Hematopoietic multipotent progenitor cell treated with erythropoietin and hydrocortisone succinate and interleukin-3 and kit ligand, for 8 days (in vitro differentiated cells): ENCODE measurements around the gene PLK5.
"Not testable (repeated sequence)": the region's sequence is repeated elsewhere in the genome, so short reads cannot be mapped to it uniquely, and the experiment has no call there.

Experiments used
- DNase-seq: peaks from one replicate; pipeline ENCODE4 v3.0.0-alpha.2; 2015

The PLK5 gene

GRCh38 chr19:1526979-1527649, 3.2 kb downstream of the PLK5 start:
- DNase-seq, result no peak

DNA sequence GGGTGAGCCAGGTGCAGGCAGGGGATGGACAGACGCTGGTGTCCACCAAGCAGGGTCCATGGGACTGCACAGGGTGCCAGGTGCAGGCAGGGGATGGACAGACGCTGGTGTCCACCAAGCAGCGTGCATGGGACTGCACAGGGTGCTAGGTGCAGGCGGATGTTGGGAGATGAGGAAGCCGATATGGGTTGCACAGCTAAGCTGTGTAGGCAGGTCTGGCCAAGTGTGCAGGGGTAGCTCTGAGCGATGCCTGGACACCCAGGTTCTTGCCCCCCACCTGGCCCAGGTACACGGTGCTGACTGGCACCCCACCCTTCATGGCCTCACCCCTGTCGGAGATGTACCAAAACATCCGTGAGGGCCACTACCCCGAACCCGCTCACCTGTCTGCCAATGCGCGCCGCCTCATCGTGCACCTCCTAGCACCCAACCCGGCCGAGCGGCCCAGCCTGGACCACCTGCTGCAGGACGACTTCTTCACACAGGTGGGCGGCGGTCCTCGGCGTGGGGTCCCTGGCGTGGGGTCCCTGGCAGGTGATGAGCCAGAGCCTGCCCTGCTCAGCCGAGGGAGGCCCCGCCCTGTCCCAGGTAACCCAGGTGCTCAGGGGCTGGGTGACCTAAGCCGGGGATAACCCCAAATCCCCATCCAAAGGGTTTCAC, 3.9 kb downstream of the PLK5 start:
- DNase-seq, result no peak

DNA sequence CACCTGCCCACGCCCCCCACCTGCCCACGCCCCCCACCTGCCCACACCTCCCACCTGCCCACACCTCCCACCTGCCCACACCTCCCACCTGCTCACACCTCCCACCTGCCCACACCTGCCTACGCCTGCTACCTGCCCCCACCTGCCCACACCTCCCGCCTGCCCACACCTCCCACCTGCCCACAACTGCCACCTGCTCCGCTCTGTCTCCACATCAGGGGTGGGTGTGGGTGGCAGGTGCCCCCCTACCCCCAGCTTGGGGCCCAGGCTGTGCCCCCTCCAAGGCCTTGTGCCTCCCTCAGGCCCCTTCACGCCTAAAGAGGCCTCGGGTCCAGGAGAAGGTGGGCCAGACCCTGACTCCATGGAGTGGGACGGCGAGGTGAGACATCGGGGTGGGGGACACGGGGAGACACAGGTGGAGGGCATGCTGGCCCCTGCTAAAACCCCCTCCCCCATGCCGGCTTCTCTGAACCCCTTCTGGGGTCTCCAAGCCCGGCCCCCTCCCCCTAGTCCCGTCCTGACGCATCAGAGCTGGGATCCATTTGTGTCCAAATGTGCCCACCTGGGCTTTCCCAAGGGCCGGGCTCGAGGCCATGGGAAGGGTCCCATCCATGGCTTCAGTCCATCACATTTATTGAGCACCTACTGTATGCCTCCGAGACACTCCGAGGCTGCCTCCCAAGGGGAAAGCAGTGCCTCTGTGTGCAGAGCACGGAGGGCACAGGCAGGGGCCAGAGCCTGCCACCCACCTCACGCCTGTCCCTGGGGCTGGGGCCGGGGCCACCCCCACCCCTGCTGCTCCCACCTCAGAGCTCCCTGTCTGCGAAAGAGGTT, 4.9 kb downstream of the PLK5 start:
- DNase-seq, result no peak

DNA sequence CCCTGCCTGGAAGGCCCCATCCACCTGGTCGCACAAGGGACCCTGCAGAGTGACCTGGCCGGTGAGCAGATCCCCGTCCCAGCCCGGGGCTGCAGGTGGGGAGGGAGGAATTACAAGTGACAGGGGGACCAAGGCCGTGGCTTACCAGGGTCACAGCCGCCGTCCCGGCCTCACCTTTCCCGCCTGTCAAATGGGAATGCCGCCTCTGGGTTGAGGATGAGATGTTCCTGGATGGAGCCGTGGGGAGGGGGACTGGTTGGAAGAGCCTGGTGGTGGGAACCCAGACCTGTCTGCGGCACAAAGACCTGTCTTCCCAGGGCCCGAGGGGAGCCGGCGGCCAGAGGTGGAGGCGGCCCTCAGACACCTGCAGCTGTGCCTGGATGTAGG, 5.5 kb downstream of the PLK5 start:
- no peak for DNase-seq

GRCh38 chr19:1530856-1531255, 7.0 kb downstream of the PLK5 start:
- not testable (repeated sequence) for DNase-seq

- DNase-seq, result no peak
Measured at GRCh38 chr19:1531587-1531986, 7.7 kb downstream of the PLK5 start.

DNA sequence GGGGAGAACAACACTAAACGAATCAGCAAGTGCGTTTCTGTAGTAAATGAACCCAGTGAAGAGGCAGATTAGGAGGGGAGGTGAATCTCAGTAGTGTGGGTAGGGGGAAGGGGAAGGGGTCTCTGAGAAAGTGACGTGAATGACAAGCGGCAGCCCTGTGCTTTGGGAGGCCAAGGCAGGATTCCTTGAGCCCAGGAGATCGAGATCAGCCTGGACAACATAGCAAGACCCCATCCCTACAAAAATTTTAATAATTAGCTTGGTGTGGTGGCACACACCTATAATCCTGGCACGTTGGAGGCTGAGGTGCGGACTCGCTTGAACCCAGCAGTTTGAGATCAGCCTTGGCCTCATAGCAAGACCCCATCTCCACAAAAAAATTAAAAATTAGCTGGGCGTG, 8.1 kb downstream of the PLK5 start:
- DNase-seq, result no peak

GRCh38 chr19:1533510-1534150, 9.8 kb downstream of the PLK5 start:
- DNase-seq, result no peak

- no peak for DNase-seq
Measured at GRCh38 chr19:1534972-1535371, 11.1 kb downstream of the PLK5 start.

GRCh38 chr19:1535699-1536098, 11.8 kb downstream of the PLK5 start:
- not testable (repeated sequence) for DNase-seq

GRCh38 chr19:1538978-1539377, 15.1 kb downstream of the PLK5 start:
- DNase-seq, result no peak

DNA sequence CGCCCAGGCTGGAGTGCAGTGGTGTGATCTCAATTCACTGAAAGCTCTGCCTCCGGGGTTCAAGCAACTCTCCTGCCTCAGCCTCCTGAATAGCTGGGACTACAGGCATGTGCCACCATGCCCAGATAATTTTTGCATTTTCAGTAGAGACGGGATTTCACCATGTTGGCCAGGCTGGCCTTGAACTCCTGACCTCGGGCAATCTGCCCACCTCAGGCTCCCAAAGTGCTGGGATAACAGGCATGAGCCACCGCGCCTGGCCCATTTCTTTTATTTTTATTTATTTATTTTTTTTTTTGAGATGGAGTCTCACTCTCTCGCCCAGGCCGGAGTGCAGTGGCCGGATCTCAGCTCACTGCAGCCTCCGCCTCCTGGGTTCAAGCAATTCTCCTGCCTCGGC, 15.9 kb downstream of the PLK5 start:
- not testable (repeated sequence) for DNase-seq

- DNase-seq, result no peak
Measured at GRCh38 chr19:1540365-1540925, 16.6 kb downstream of the PLK5 start.

- no peak for DNase-seq
Measured at GRCh38 chr19:1549332-1549945, 25.6 kb downstream of the PLK5 start.

- no peak for DNase-seq
Measured at GRCh38 chr19:1551068-1552040, 27.5 kb downstream of the PLK5 start.

DNA sequence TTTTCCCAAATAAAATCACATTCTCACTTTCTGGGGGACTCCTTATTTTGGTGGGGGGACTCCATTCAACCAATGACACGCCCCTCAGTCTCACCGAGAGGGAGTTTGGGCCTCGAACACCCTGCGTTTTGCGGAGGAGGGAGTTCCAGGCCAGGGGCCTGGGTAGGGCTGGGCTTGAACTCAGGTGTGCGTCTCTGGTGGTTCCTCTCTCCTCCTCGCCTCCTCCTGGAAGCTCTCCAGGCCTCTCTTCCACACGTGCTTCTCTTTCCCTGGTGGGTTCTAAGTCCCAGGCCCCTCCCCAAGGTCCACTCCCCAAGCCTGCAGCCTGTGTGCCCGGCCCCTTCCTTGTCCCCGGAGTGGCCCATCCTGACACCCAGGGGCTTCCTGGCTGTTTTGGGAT, 29.5 kb downstream of the PLK5 start:
- no peak for DNase-seq

DNA sequence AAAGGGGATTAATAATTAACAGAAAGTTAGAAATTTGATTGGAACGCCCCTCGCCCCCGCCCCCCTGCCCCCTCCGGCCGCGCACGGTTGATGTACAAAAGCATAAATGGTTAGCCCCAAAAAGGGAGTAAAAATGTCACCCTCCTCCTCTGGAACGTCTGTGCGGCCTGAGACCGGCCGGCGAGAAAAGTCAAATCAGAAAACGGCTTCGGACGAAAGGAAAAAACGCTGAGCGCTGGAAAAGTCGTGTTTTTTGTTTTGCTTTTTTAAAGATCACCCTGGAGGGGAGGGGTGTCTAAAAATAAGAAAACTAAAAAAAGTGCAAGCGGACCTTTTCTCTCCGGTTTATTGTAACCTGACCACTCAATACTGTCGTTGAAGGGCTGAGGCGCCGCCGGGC, 31.1 kb downstream of the PLK5 start:
- DNase-seq, result no peak

DNA sequence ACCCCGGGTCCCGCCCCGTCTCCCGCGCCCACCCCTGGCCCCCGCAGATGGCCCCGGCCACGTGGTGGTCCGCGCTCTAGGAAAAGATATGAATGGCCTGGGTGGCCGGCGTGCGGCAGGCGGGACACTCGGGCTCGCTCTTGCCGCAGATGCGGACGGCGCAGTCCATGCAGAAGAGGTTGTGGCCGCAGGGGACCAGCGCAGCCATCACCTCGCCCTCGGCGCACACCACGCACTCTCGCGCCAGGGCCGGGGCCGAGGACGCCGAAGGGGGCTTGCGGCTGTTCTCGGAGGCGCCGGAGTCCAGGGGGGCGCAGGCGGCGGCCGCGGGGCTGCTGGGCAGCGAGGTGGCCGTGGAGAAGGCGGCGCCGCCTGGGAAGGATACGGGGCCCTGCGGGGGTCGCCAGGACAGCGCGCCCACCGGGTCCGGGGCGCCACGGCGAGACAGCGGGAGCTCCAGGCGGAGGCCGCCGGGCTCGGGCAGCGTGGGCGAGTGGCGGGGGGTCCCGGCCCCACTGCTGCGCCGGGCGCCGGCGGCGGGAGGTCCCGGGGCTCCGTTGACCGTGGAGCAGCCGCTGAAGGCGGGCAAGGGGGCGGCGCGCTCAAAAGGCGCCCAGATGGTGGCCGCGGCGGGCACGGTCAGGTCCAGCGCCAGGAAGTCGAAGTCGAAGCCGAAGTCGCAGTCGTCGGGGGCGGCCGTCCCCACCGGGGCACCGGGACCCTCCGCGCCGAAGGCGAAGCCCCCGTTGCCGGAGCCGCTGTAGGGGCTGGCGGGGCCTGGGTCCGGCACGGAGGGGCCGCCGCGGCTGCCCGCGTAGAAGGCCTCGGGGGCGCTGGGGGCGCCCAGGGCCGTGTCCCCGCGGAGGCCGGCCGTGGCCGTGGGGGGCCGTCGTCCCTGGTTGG, 31.9 kb downstream of the PLK5 start:
- no peak for DNase-seq

DNA sequence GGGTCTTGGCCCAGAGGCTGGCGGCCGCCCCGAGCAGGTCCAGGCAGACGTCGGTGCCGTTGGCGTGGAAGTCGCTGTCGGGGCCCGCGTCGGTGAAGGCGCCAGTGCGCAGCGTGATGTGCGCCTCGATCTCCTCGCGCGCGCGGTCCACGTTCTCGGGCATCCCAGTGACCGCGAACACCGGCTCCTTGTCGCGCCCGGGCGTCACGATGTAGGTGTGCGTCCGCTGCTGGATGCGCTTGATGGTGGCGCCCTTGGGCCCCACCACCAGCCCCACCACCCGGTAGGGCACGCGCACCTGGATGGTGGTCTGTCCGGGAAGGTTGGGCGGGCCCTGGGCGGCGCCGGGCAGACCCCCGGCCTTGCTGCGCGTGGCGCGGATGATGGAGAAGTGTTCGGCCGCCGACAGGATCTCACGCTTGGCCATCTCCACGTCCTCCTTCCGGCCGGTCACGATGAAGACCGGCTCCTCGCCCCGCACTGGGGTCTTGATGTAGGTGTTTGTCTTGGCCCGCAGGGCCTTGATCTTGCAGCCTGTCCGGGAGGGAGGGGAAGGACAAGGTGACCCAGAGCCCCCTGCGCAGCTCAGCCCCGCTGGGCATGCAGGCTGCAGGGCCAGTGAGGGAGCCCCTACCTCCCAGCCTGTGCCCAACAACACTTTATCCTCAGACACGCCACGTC, 32.7 kb downstream of the PLK5 start:
- DNase-seq, result no peak

- no peak for DNase-seq
Measured at GRCh38 chr19:1558552-1558951, 34.7 kb downstream of the PLK5 start.
